HG03139 (cell line): ENCODE data around the gene DUSP21.
"Not testable (repeated sequence)": the region's sequence is repeated elsewhere in the genome, so short reads cannot be mapped to it uniquely, and the experiment has no call there.

Source experiments
- ATAC-seq: cut with Tn5 transposase; IDR thresholded peaks from one replicate; pipeline ENCODE4 v1.9.1; 2021; ENCODE audit not compliant: unreplicated experiment

DUSP21 gene

GRCh38 chrX:44875185-44875489 lies 31.3 kb downstream of the DUSP21 start:
- no peak for ATAC-seq

GRCh38 chrX:44876086-44876485 lies 32.3 kb downstream of the DUSP21 start:
- ATAC-seq, result no peak

GRCh38 chrX:44876767-44877166 lies 32.9 kb downstream of the DUSP21 start:
- no peak for ATAC-seq

GRCh38 chrX:44878780-44879179 lies 35.0 kb downstream of the DUSP21 start:
- no peak for ATAC-seq

- ATAC-seq, result no peak
Observed at GRCh38 chrX:44881549-44881948, 37.7 kb downstream of the DUSP21 start.

GRCh38 chrX:44882635-44883034 lies 38.8 kb downstream of the DUSP21 start:
- ATAC-seq, result no peak

- no peak for ATAC-seq
Observed at GRCh38 chrX:44884944-44885343, 41.1 kb downstream of the DUSP21 start.

- ATAC-seq, result no peak
Observed at GRCh38 chrX:44889824-44890223, 46.0 kb downstream of the DUSP21 start.

GRCh38 chrX:44890247-44890646 lies 46.4 kb downstream of the DUSP21 start:
- ATAC-seq, result no peak

GRCh38 chrX:44890687-44891086 lies 46.9 kb downstream of the DUSP21 start:
- not testable (repeated sequence) for ATAC-seq

GRCh38 chrX:44891642-44892041 lies 47.8 kb downstream of the DUSP21 start:
- no peak for ATAC-seq
